HFF-Myc (cell line): Measurements from ENCODE around the gene PRICKLE2.

Experiments used
- DNase-seq: peaks from one replicate; pipeline ENCODE4 v3.0.0-alpha.2; 2011; ENCODE audit warnings: low read depth; ENCODE audit errors: extremely low read depth
- H3K4me3 ChIP-seq: replicated peaks from 2 replicates; pipeline ENCODE4 v1.5.1; 2011; ENCODE audit warnings: low read depth, mild to moderate bottlenecking, control low read depth, low read length
- TF ChIP-seq, protein P1 (sequence below): IDR thresholded peaks from 2 replicates; pipeline ENCODE4 v1.5.1; 2012; ENCODE audit warnings: mild to moderate bottlenecking, low read depth, low read length, control low read depth; ENCODE audit errors: missing control alignments

Gene PRICKLE2

DNA sequence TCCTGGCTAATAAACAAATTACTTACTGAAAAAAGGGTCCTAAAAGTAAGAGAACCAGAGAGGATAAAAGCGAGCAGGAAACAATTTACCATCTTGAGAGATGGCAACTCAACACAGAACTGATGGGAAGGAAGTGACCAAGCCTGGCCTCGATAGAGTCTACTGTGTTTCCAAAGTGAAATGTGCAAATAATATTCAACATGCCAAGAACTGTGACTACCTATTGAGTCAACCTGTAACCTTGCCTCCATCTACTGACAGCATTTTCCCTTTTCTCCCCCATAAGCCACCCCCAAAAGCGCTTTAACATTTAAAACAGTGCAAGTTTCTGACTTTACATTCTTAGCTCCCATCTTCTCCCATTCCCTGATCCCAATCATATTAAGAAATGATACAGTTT is 126.6 kb downstream of the PRICKLE2 start:
- TF ChIP-seq, protein P1, sequence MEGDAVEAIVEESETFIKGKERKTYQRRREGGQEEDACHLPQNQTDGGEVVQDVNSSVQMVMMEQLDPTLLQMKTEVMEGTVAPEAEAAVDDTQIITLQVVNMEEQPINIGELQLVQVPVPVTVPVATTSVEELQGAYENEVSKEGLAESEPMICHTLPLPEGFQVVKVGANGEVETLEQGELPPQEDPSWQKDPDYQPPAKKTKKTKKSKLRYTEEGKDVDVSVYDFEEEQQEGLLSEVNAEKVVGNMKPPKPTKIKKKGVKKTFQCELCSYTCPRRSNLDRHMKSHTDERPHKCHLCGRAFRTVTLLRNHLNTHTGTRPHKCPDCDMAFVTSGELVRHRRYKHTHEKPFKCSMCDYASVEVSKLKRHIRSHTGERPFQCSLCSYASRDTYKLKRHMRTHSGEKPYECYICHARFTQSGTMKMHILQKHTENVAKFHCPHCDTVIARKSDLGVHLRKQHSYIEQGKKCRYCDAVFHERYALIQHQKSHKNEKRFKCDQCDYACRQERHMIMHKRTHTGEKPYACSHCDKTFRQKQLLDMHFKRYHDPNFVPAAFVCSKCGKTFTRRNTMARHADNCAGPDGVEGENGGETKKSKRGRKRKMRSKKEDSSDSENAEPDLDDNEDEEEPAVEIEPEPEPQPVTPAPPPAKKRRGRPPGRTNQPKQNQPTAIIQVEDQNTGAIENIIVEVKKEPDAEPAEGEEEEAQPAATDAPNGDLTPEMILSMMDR = no peak

DNA sequence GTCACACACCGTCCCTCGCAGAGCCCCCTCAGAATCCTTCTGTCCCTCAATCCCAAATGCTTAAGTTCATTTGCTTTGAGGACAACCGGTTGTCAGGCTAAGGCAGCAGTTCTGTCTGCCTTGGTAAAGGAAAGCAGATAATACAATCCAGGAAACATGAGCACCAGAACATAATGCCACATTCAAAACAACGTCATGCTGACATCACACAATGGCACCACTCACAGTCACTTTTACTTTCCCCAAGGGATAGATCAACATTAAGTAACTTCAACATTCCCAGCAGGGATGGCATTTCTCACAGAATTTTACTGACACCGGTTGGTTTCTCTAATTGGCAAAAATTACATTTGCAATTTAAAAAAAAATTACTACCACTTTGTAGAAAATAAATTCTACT is 127.3 kb downstream of the PRICKLE2 start:
- DNase-seq = no peak
- H3K4me3 ChIP-seq = no peak overlapping the region
- TF ChIP-seq, protein P1 = no peak

More for the DNA sequence above, 126.6 kb downstream of the PRICKLE2 start:
- DNase-seq = no peak
- H3K4me3 ChIP-seq = no peak overlapping the region

DNA sequence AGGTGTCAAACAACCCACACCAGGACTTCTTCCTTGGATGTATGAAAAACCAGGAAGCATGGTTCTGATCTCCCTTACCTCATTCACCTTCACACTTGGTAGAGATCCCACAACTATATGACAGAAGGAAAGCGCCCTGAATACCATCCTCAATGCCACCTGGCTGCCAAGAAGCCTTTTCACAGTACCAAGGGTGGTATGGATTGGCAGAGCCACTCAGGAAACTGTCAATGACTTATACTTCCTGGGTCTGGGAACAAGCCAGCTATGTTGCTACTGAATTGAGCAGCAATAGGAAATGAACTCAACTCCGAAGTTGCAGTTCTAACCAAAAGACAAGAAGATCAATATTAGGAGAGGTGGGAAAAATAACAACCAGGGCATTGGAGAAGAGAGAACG is 129.5 kb downstream of the PRICKLE2 start:
- no peak overlapping the region for H3K4me3 ChIP-seq
- TF ChIP-seq, protein P1 = no peak
- DNase-seq = no peak

- no peak for DNase-seq
- no peak overlapping the region for H3K4me3 ChIP-seq
- TF ChIP-seq, protein P1 = no peak
Measured at GRCh38 chr3:64094713-64095079, 130.6 kb downstream of the PRICKLE2 start.

DNA sequence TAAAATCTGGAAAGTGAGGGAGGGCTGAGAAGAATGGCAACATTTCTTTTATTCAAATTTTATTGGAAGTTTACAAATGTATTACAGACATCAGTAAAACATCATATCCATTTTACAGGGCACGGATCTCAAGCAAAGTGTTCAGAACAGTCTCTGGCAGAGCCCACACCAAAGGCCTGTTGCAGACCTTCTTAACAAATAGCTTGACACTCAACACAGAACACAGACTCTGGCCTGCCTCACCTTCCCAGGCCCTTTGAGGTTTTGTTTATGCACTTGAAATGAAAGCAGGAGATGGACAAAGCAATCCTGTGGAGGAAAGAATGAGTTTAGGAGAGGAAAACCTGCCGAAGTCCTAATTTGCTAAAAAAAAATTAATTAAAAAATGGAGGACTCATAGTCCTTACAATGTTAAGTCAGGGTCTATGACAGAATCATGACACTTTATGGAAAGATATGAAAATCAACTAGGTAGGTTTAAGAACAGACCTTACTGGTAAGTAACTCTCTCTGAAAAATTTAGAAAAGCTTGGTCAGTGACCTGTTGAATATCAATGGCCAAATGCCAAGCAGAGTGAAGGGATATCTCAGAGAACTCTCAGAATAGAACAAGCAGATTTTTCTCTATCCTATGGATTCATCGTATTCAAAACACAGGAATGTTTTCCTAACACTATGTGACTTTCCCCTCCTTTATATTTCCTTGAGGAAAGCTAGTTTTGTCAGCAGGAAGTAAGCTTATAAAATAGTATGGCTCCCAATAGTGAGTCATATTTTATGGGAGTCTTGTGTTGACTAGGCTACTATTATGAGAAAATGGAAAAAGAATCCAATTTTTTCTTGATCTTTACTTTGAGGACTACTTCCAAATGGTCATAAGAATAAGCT is 131.2 kb downstream of the PRICKLE2 start:
- no peak for DNase-seq
- TF ChIP-seq, protein P1 = no peak
- no peak overlapping the region for H3K4me3 ChIP-seq

DNA sequence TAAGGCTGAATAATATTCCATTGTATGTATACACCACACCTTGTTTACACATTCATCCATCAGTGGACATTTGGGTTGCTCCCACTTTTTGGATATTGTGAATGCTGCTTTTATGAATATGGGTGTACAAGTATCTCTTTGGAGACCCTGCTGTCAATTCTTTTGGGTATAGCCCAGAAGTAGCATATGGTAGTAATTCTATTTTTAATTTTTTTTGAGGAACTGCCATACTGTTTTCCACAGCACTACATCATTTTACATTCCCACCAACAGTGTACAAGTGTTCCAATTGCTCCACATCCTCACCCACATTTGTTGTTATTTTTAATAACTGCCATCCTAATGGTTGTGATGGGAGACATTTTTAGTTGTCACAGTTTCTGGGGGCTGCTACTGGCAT is 132.1 kb downstream of the PRICKLE2 start:
- no peak overlapping the region for H3K4me3 ChIP-seq
- TF ChIP-seq, protein P1 = no peak
- DNase-seq = no peak
